ENCODE results near the gene C14orf132. TPM values are rescaled to one million over a fixed set of nuclear protein-coding genes. Genes with fewer than 3 reads are reported as not detected.
"Not testable (repeated sequence)": the region's sequence is repeated elsewhere in the genome, so short reads cannot be mapped to it uniquely, and the experiment has no call there.

C14orf132 gene
- total RNA-seq, 4 donors from 2014 or later = 2.7 to 3.7 (median 3.0) TPM

- H3K4me3 ChIP-seq (replicated peaks in 1 of 3) = no peak overlapping the region
- no peaks in the 10 kb centered on the region for H3K27me3 ChIP-seq
- no peaks in the 10 kb centered on the region for H3K9me3 ChIP-seq
- intact Hi-C loops (cut with DNase I) = no loop called here
- H3K36me3 ChIP-seq = no peaks in the 10 kb centered on the region
- DNase-seq = no peak
- H3K4me1 ChIP-seq = no peaks in the 10 kb centered on the region
- no peak overlapping the region for H3K27ac ChIP-seq
- TF ChIP-seq CTCF (IDR thresholded peaks at IDR 0.05) = no peak
- TF ChIP-seq POLR2A (IDR thresholded peaks at IDR 0.05) = no peak
- WGBS, 2 donors = 80 to 93% methylated on average over 4 of the region's 4 CpGs
Measured at GRCh38 chr14:96071561-96071960, 32.4 kb downstream of the C14orf132 start.

GRCh38 chr14:96072076-96072475, 32.9 kb downstream of the C14orf132 start:
- TF ChIP-seq POLR2A (IDR thresholded peaks at IDR 0.05) = no peak
- no peak for TF ChIP-seq CTCF (IDR thresholded peaks at IDR 0.05)
- 91 to 97% methylated on average over 10 of the region's 10 CpGs for WGBS, 2 donors
- Histone ChIP-seq H3K36me3 (no peaks in the 10 kb centered on the region), H3K4me3 (replicated peaks in 1 of 3) (no peak overlapping the region), H3K9me3 (no peaks in the 10 kb centered on the region), H3K4me1 (no peaks in the 10 kb centered on the region), H3K27me3 (no peaks in the 10 kb centered on the region), H3K27ac (no peak overlapping the region)
- intact Hi-C loops (cut with DNase I) = no loop called here
- no peak for DNase-seq

GRCh38 chr14:96072746-96073145, 33.6 kb downstream of the C14orf132 start:
- 87% methylated on average over 6 of the region's 6 CpGs for WGBS, 2 donors
- Histone ChIP-seq H3K9me3 (no peaks in the 10 kb centered on the region), H3K4me3 (replicated peaks in 1 of 3) (no peak overlapping the region), H3K27me3 (no peaks in the 10 kb centered on the region), H3K27ac (no peak overlapping the region), H3K36me3 (no peaks in the 10 kb centered on the region), H3K4me1 (no peaks in the 10 kb centered on the region)
- no peak for TF ChIP-seq CTCF (IDR thresholded peaks at IDR 0.05)
- no peak for TF ChIP-seq POLR2A (IDR thresholded peaks at IDR 0.05)
- intact Hi-C loops (cut with DNase I) = no loop called here
- DNase-seq = no peak

- WGBS, 2 donors = 84 to 94% methylated on average over 4 of the region's 4 CpGs
- intact Hi-C loops (cut with DNase I); DNase-seq; H3K27me3 ChIP-seq; H3K27ac ChIP-seq; H3K4me3 ChIP-seq (replicated peaks in 1 of 3); H3K36me3 ChIP-seq; H3K9me3 ChIP-seq; H3K4me1 ChIP-seq: not testable (repeated sequence)
Measured at GRCh38 chr14:96073260-96074039, 34.3 kb downstream of the C14orf132 start.

- H3K27ac ChIP-seq = no peak overlapping the region
- no peak overlapping the region for H3K4me3 ChIP-seq (replicated peaks in 1 of 3)
- H3K4me1 ChIP-seq = no peaks in the 10 kb centered on the region
- no peaks in the 10 kb centered on the region for H3K27me3 ChIP-seq
- intact Hi-C loops (cut with DNase I) = no loop called here
- peak; percentile 32 to 46 for DNase-seq
- no peaks in the 10 kb centered on the region for H3K9me3 ChIP-seq
- TF ChIP-seq CTCF (IDR thresholded peaks at IDR 0.05) = no peak
- TF ChIP-seq POLR2A (IDR thresholded peaks at IDR 0.05) = no peak
- 54 to 65% methylated on average over 11 of the region's 11 CpGs for WGBS, 2 donors
- H3K36me3 ChIP-seq = no peaks in the 10 kb centered on the region
Measured at GRCh38 chr14:96077983-96078624, 38.9 kb downstream of the C14orf132 start.
